NCI-H226 (cell line): ENCODE results near the gene C14orf119.

Experiments used
- DNase-seq: peaks from one replicate; pipeline ENCODE4 v3.0.0-alpha.2; 2015

Gene C14orf119

DNA sequence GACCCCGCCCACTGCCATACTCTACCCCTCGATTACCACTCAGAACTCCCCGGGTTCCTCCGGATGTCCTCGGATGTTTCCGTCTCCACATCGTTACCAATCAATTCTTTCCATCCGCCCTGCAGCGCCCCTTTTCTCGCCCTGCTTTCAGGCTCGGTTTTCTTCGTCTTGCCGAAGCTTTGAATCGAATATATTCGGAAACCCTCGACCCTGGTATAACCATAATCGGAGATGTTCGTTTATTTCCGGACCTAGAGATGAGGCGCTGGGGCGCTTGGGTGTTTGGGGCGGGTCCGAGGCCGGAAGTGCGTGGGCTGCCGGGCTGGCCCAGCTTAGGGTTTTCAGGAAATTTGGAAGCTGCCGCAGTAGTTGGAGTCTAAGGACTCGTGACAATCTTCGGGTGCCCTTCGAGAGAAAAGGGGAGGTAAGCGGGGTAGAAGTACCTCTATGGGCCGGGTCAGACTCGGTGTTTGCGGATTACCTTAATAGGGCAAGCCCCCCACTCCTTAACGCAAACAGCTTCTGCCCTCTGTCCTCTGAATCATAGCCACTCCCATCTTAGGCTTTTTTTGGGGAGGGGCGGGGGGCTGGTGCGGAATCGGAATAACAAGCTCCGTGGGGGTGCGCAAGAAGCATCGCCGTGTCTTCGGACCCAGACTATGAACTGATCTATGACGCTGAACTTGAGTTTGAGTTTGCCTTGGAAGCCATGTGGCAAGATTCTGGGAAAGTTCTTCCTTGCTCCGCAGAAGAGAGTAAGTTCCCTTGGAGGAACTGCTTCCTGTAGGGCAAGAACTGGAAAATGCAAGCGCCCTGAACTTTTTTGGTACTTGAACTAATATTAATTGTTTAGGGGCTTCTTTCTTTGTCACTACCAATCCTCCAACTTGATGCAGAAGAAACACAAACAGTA is at the start of gene C14orf119:
C14orf119 (plus strand) TSS at position 310 of the 913 bp plus-strand sequence. CDS start 2,154 bp downstream, outside the sequence.
- peak; percentile 96 for DNase-seq

DNA sequence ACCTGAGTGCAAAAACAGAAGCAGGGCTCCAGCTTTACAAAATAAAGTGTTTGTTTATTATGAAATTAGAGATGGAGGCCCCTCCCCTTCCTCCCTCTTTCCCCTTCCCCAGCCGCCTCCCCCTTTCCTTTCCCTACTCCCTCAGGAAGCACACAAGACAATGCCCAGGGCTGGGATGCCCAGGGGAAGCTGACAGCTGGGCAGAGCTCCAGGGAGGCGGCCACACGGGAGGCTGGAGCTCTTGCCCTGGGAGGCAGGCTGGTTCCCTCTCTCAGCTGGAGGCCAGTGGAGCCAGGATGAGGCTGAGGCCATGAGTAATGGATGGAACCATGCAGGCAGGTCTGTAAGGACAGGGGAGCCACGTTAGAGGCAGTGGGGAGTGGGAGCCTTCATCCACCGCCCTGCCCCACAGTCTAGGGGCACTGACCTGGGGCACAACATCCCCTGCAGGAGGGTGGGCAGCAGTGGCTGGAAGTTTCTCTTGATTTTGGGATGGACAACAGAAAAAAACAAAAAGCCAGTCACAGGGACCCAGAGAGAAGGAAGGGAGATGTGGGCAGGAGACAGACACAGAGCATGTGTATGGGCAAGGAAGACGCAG is 48.2 kb upstream of the C14orf119 start:
- peak; percentile 74 for DNase-seq

DNA sequence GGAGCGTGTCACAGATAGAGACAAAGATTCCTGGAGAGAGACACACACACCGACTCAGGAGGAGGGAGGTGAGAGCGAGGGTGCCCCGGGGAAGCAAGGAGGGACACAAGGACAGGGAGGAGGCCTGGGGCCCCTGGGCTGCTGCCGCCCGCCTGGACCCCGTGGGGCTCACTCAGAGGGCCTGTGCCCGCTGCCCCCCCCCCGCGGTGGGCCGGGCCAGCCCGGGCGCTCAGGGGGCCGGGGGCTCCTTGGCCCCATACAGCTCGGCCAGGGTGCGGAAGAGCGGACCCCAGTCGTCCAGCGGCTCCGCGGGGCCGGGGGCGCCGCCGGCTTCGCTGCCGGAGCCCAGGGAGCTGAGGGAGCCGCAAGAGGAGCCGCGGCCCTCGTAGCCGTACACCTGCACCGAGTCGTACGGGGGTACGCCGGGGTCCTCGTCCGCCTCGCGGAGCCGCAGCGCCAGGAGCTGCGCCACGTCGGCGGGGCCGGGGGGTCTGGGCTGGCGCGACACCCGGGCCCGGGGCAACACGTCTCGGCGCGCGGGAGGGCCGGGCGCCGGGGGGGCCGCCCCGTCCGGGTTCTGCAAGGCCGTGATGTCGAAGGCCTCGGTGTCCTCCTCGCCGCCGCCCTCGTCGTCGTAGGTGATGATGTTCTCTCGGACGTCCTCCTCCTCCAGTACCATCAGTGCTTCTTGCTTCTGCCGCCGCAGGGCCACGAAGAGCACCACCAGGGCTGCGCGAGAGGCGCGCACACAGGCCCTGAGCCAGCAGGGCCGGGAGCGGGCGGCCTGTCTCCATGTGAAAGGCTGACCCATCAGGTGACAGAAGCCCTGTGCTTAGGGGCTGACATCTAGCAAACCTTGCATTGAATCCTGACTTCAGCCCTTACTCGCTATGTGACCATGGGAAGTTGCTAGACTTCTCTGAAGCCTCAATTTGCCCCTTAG is 47.3 kb upstream of the C14orf119 start:
- DNase-seq: no peak

- DNase-seq: no peak
Measured at GRCh38 chr14:23049011-23049410, 46.3 kb upstream of the C14orf119 start.

DNA sequence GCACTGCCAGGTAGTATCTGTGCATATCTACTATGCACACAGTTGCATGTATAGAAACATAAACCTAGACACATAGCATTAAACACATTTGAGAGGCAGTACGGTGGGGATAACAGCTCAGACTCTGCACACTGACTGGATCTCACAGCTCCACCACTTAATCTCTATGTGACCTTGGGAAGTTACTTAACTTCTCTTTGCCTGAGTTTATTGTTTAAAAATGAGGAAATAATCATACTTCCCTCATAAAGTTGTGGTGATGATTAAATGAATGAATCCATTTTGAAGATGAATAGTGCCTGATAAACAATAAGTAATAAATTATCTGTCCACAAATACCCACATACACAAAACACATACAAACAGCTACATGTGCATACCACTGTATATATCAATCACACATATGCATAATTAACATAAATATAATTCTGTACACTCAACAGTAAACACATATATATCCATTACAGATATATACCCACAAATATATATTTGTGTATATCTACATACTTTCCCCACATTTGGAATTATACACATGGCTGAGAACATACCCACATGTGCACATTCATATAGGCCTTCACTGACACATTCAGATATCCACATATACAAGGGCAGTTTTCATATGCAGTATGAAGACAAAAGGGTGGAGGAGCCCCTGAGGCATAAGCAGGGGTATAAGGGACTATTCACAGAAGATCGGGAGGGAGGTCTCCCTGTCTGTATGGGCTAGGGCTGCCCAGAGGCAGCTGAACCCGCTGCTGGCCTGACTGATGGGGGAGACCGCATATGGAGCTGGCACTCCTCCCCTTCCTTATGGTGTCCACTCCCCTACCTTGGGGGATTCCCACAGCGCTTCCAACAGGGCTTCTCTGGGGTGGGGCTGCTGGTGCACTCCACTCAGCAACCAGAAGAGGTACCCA is 43.9 kb upstream of the C14orf119 start:
- DNase-seq: no peak

DNA sequence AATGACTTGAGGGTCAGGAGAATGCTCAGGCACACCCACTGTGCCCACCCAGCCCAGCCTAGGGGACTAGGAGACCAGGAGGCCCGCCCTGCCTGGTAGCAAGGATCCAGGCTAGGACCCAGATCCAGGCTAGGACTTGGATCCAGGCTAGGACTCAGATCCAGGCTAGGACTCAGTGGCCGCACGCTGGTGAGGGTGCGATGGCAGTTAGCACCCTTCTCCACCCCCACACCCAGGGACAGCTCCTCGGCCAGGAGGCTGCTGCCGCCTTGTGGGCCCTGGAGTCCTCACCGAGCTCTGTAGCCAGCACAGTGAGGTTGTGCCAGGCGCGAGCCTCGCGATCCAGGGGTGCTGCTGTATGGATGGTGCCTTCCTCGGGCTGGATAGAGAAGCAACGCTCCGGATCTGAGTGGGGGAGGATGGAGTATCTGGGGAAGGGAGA is 43.1 kb upstream of the C14orf119 start:
- no peak for DNase-seq

DNA sequence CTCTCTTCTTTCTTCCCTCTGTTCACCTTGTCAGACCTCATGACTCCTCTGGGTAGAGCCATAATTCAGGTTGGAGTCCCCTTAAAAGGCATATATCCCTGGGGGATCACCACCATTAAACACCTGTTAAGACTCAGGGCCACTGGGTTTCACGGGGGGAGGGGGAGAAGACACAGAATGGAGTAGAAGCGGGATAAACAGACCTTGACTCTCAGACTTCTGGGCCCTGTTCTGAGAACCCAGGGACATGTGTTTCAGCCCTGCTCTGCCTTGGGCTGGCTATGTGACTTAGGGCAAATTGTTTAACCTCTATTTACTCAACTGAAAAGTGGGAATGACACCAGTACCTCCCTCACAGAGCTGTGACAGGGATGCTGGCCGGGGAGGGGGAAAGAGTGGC is 42.6 kb upstream of the C14orf119 start:
- DNase-seq: no peak

- no peak for DNase-seq
Measured at GRCh38 chr14:23053426-23053825, 41.9 kb upstream of the C14orf119 start.

DNA sequence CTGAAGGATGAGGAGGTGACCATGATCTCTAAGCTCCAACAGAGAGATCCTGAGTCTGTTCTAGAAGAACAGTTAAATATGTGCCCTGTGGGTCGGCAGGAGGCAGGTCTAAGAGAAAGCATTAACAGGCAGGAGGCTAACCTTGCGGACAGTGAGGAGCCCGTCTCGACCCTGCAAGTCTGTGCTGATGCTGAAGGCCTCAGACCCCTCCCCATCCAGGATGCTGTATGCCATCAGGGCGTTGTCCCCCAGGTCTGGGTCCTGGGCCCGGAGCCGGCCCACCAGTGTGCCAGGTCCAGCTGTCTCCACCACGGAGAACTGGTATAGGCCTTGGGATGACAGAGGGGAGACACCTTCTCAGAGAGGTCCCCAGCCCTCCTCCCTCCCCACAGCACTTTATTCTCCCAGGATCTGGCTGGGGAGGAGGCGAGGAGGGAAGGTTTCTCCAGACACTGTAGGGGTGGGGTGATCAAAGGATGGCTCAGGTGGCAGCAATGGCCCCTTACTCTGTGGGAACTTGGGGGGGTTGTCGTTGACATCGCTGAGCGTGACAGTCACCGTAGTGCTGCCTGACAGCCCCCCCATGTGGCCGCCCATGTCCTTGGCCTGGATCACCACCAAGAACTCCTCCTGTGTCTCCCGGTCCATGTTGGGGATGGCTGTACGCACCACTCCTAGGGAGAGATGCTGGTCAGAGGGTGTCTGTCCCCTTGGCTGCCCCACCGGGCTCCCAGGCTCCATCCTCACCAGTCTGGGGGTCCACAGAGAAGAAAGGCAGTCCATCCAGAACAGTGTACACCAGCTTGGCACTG is 41.1 kb upstream of the C14orf119 start:
- no peak for DNase-seq

DNA sequence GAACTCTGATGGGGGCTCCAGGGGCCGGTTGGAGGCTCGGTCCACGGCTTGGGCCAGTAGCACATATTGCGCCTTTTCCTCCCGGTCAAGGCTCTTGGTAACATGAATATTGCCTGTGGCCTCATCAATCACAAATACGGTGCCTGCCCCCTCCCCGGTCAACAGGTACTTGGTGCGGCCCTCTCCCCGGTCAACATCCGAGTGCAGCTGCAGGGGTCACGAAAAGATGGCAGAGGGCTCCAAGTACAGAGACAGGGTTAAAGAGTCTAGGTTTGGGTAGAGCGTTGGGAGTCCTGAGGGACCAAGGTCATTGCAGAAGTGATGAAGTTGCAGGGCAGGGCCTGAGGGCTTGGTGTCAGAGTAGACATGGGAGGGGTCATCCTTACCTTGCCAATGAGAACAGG is 40.2 kb upstream of the C14orf119 start:
- no peak for DNase-seq

GRCh38 chr14:23055621-23056144 is 39.6 kb upstream of the C14orf119 start:
- no peak for DNase-seq

- DNase-seq: peak; percentile 53
Measured at GRCh38 chr14:23056145-23056955, 39.0 kb upstream of the C14orf119 start.

GRCh38 chr14:23056956-23057756 is 38.1 kb upstream of the C14orf119 start, which contains the start of gene CDH24:
Gene CDH24, minus strand, starts transcription at chr14:23057520. Its CDS starts 1,787 bp downstream, at chr14:23055733.
- peak; percentile 77 for DNase-seq

DNA sequence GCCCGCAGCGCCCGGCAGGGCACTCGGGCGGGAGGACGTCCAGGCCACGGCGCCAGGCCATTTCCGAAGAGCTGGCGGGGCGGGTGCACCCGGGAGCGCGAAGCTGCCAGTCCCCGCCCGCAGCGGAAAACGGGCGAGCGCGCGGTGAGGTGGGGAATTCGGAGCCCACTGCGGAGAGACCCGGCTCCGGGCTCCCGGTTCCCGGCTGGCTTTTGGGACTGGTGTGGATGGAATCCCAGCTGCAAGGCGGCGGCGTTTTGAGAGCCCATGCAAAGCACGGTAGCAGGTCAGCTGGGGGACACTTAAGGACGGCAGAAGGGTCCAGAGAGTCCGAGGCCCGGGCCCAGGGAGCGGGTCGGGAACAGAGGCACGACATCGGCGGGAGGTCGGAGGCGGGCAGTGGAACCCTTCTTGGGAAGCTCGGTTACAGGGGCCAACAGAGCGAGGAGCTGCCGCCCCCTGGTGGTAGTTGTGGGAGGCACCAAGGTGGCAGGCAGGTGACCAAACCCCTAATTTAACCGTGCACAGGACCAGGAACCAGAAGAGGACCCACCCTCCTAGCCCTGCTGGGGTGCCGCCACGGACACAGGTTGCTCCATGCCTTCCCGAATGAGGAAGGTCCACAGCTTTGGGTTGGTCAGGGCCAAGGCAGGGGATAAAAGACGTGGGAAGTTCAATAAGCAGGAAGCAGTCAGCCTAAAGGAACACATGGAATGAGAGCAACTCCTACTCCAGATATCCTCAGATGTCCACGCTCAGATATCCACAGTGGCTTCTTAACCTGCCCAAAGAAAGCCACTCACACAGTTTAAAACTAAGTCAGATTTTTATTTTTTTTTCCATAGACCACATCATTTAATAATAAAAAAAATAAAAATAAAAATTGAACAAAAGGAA is 37.3 kb upstream of the C14orf119 start:
- DNase-seq: peak; percentile 59

GRCh38 chr14:23058654-23059504 is 36.4 kb upstream of the C14orf119 start:
- DNase-seq: no peak

DNA sequence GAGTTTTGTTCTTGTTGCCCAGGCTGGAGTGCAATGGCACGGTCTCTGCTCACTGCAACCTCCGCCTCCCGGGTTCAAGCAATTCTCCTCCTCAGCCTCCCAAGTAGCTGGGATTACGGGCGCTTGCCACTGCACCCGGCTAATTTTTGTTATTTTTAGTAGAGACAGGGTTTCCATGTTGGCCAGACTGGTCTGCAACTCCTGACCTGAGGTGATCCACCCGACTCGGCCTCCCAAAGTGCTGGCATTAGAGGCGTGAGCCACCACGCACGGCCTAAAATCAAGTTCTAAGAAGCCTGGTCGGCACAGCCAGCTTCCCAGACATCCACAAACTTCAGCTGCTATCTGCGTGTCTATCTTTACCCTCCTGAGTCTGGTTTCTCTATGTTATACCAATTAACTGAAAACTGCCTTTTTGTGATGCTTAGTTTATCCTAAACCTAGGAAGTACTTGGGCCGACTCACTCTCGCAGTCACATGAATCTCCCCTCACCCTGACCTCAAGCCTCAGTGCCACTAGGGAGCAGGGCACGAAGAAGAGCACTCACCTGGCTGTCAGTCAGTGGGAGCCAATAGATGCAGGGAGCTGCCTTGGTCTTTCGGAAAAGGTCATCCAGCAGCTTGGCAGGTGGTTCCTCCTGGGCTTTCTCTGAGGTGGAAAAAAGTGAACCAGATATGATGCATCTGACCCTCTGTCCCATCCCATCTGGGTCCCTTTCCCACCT is 34.6 kb upstream of the C14orf119 start:
- no peak for DNase-seq
